ENCODE measurements around the gene DPP6. TPM values are rescaled to one million over a fixed set of nuclear protein-coding genes. Genes with fewer than 3 reads are reported as not detected.

Gene DPP6
- total RNA-seq, 2 experiments from 2014 or later = not detected

- Mint-ChIP-seq H3K9me3 (no peaks in the 10 kb centered on the region), H3K27ac (no peak overlapping the region), H3K4me1 (ENCODE audit: low read depth) (no peaks in the 10 kb centered on the region), H3K4me3 (no peak overlapping the region), H3K27me3 (peaks cover 5% of the 10 kb centered on the region), H3K36me3 (no peaks in the 10 kb centered on the region)
- DNase-seq = no peak
- intact Hi-C loops (cut with micrococcal nuclease) = no loop called here
- ChIA-PET CTCF (no interaction called here), POLR2A (no interaction called here)
Measured at GRCh38 chr7:154881026-154881425, 828.8 kb downstream of the DPP6 start.

GRCh38 chr7:154881526-154881925 lies 829.3 kb downstream of the DPP6 start:
- no peak overlapping the region for H3K4me3 Mint-ChIP-seq
- peaks cover under 1% of the 10 kb centered on the region for H3K27me3 Mint-ChIP-seq
- H3K27ac Mint-ChIP-seq = no peak overlapping the region
- no peak for DNase-seq
- ChIA-PET CTCF (no interaction called here), POLR2A (no interaction called here)
- intact Hi-C loops (cut with micrococcal nuclease) = no loop called here
- no peaks in the 10 kb centered on the region for H3K9me3 Mint-ChIP-seq
- H3K36me3 Mint-ChIP-seq = no peaks in the 10 kb centered on the region
- no peaks in the 10 kb centered on the region for H3K4me1 Mint-ChIP-seq (ENCODE audit: low read depth)

- no peaks in the 10 kb centered on the region for H3K27me3 Mint-ChIP-seq
- no peak overlapping the region for H3K27ac Mint-ChIP-seq
- ChIA-PET CTCF (no interaction called here), POLR2A (no interaction called here)
- no peaks in the 10 kb centered on the region for H3K9me3 Mint-ChIP-seq
- intact Hi-C loops (cut with micrococcal nuclease) = no loop called here
- no peaks in the 10 kb centered on the region for H3K4me1 Mint-ChIP-seq (ENCODE audit: low read depth)
- no peak overlapping the region for H3K4me3 Mint-ChIP-seq
- no peaks in the 10 kb centered on the region for H3K36me3 Mint-ChIP-seq
- no peak for DNase-seq
Measured at GRCh38 chr7:154882931-154883474, 830.8 kb downstream of the DPP6 start.

DNA sequence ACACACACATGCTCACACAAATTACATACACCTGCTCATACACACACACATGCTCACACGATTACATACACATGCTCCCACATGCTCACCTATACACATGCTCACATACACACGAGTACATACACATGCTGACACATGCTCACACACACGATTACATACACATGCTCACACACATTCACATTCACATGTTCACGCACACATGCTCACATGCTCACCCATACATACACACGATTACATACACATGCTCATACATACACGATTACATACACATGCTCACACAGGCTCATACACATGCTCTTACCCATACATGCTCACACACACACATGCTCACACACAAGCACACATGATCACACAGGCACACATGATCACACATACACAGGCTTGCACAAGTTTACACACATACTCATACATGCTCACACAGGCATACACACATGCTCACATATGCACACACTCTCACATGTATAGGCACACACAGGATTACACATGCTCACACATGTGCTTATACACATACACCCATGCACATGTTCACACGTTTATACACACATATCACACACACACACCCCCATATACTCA lies 832.2 kb downstream of the DPP6 start:
- peaks cover 2% of the 10 kb centered on the region for H3K9me3 Mint-ChIP-seq
- H3K27me3 Mint-ChIP-seq = no peaks in the 10 kb centered on the region
- H3K27ac Mint-ChIP-seq = no peak overlapping the region
- ChIA-PET POLR2A (no interaction called here), CTCF (no interaction called here)
- DNase-seq = no peak
- intact Hi-C loops (cut with micrococcal nuclease) = no loop called here
- H3K4me3 Mint-ChIP-seq = no peak overlapping the region
- H3K4me1 Mint-ChIP-seq (ENCODE audit: low read depth) = no peaks in the 10 kb centered on the region
- H3K36me3 Mint-ChIP-seq = no peaks in the 10 kb centered on the region

GRCh38 chr7:154886591-154886990 lies 834.4 kb downstream of the DPP6 start:
- intact Hi-C loops (cut with micrococcal nuclease) = no loop called here
- ChIA-PET CTCF (no interaction called here), POLR2A (no interaction called here)
- DNase-seq = no peak
- Mint-ChIP-seq H3K36me3 (no peaks in the 10 kb centered on the region), H3K4me3 (no peak overlapping the region), H3K27ac (no peak overlapping the region), H3K9me3 (peaks cover 2% of the 10 kb centered on the region), H3K4me1 (ENCODE audit: low read depth) (no peaks in the 10 kb centered on the region), H3K27me3 (no peaks in the 10 kb centered on the region)

DNA sequence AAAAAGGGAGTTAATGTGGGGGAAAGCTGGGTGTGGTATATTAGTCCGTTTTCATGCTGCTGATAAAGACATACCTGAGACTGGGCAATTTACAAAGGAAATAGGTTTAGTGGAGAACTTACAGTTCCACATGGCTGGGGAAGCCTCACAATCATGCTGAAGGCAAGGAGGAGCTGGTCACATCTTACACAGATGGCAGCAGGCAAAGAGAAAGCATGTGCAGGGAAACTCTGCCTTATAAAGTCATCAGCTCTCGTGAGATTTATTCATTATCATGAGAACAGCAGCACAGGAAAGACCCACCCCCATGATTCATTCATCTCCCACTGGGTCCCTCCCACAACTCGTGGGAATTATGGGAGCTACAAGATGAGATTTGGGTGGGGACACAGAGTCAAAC lies 836.5 kb downstream of the DPP6 start:
- DNase-seq = no peak
- Mint-ChIP-seq H3K4me3 (no peak overlapping the region), H3K27me3 (no peaks in the 10 kb centered on the region), H3K4me1 (ENCODE audit: low read depth) (no peaks in the 10 kb centered on the region), H3K36me3 (no peaks in the 10 kb centered on the region), H3K27ac (no peak overlapping the region), H3K9me3 (peaks cover 2% of the 10 kb centered on the region)
- ChIA-PET CTCF (interaction anchor here (0.8 kb wide), 1 partner anchor 24 kb away, joined by 3 read pairs; no protein-coding TSS in a partner anchor), POLR2A (no interaction called here)
- intact Hi-C loops (cut with micrococcal nuclease) = no loop called here

GRCh38 chr7:154892459-154892858 lies 840.3 kb downstream of the DPP6 start:
- Mint-ChIP-seq H3K36me3 (no peaks in the 10 kb centered on the region), H3K9me3 (peaks cover 2% of the 10 kb centered on the region), H3K4me1 (ENCODE audit: low read depth) (no peaks in the 10 kb centered on the region), H3K27me3 (no peaks in the 10 kb centered on the region), H3K27ac (no peak overlapping the region), H3K4me3 (no peak overlapping the region)
- CTCF ChIA-PET = no interaction called here
- DNase-seq = no peak
- POLR2A ChIA-PET = no interaction called here
- intact Hi-C loops (cut with micrococcal nuclease) = no loop called here

GRCh38 chr7:154896076-154896475 lies 843.9 kb downstream of the DPP6 start:
- H3K36me3 Mint-ChIP-seq = no peaks in the 10 kb centered on the region
- H3K4me3 Mint-ChIP-seq = no peak overlapping the region
- DNase-seq = no peak
- H3K4me1 Mint-ChIP-seq (ENCODE audit: low read depth) = no peaks in the 10 kb centered on the region
- ChIA-PET CTCF (interaction anchor here (1.9 kb wide), 1 partner anchor 17 kb away, joined by 6 read pairs; no protein-coding TSS in a partner anchor), POLR2A (no interaction called here)
- H3K27me3 Mint-ChIP-seq = no peaks in the 10 kb centered on the region
- no peak overlapping the region for H3K27ac Mint-ChIP-seq
- no peaks in the 10 kb centered on the region for H3K9me3 Mint-ChIP-seq
- intact Hi-C loops (cut with micrococcal nuclease) = no loop called here

GRCh38 chr7:154898973-154899855 lies 847.0 kb downstream of the DPP6 start:
- intact Hi-C loops (cut with micrococcal nuclease) = no loop called here
- ChIA-PET POLR2A (no interaction called here), CTCF (interaction anchor here (1.8 to 2.2 kb wide), 2 partner anchors 14 kb away, joined by 6 to 9 read pairs; no protein-coding TSS in a partner anchor)
- Mint-ChIP-seq H3K27ac (no peak overlapping the region), H3K9me3 (no peaks in the 10 kb centered on the region), H3K4me1 (ENCODE audit: low read depth) (no peaks in the 10 kb centered on the region), H3K27me3 (no peaks in the 10 kb centered on the region), H3K4me3 (no peak overlapping the region), H3K36me3 (no peaks in the 10 kb centered on the region)
- DNase-seq = no peak

DNA sequence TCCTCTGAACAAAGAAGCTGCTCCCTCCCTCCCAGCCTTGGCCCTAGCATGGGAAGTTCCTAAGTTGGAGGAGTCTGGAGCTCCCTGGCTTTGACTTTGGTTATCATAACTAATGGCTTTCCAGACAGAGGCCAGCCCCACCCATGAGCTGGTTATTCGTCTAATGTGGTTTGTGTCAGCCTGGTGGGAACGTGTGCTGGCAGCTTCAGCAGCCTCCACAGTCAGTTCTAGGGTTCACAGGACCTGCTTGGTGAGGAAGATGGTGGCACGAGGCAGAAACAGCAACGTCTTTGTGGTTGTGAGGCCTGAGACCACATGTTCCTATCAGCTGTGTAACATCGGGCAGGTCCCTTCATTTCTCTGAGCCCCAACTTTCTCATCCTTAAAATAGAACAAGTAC lies 847.7 kb downstream of the DPP6 start:
- ChIA-PET CTCF (interaction anchor here (1.8 kb wide), 1 partner anchor 14 kb away, joined by 6 read pairs; no protein-coding TSS in a partner anchor), POLR2A (no interaction called here)
- DNase-seq = no peak
- H3K36me3 Mint-ChIP-seq = no peaks in the 10 kb centered on the region
- H3K9me3 Mint-ChIP-seq = no peaks in the 10 kb centered on the region
- H3K27ac Mint-ChIP-seq = no peak overlapping the region
- H3K4me1 Mint-ChIP-seq (ENCODE audit: low read depth) = no peaks in the 10 kb centered on the region
- intact Hi-C loops (cut with micrococcal nuclease) = no loop called here
- H3K4me3 Mint-ChIP-seq = no peak overlapping the region
- peaks cover 2% of the 10 kb centered on the region for H3K27me3 Mint-ChIP-seq

DNA sequence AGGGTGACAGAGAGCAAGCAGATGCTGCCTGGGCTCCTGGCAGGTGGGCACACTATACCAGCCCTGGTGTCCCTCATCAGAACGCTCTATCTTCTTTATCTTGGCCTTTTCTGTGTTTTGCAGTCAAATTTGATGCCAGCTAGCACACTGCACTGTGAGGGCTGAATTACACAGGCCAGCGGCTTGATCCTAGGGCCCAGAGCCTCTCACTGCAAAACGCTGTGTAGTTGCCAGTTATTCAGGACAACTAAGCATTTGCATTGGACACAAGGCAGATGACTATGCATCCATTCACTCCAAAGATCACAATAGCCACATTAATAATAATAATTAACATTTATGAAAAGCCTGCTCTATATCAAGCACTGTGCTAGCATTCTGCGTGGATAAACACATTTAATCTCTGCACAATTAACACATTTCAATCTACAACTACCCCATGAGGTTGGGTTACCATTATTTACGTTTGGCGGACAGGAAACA lies 850.4 kb downstream of the DPP6 start:
- Mint-ChIP-seq H3K27me3 (peaks cover 2% of the 10 kb centered on the region), H3K4me1 (ENCODE audit: low read depth) (no peaks in the 10 kb centered on the region), H3K4me3 (no peak overlapping the region), H3K36me3 (no peaks in the 10 kb centered on the region), H3K9me3 (no peaks in the 10 kb centered on the region), H3K27ac (no peak overlapping the region)
- intact Hi-C loops (cut with micrococcal nuclease) = no loop called here
- POLR2A ChIA-PET = no interaction called here
- CTCF ChIA-PET = no interaction called here
- DNase-seq = no peak

DNA sequence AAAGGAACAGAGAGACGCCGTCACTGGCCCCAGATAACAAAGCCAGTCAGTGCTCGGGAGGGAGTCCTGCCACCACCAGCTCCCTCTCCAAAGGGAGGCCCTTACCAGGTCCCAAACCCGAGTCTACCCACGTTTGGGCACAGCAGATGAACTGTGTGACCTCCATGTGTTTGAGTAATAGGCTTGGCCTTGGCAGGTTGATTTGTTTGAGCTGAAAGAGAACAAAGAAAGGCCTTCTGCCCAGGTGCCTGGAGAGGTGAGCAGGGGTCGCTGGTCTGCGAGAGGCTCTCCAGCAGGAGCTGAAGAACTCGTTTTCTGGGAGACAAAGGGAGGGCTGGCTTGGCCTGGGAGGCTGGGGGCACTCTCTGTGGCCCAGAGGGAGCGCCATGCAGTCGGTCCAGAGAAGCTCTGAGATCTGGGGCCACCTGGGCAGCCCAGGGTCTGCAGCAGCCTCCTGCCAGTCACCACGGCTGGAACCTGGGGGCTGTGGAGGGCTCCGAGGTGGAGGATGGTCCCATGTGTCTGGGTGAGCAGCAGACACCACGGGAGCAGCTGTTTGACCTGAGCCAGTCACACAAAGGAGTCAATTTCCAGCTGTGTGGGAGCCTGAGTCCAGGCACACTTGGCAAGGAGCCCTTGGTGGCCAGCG lies 851.0 kb downstream of the DPP6 start:
- H3K4me3 Mint-ChIP-seq = no peak overlapping the region
- H3K27ac Mint-ChIP-seq = no peak overlapping the region
- intact Hi-C loops (cut with micrococcal nuclease) = no loop called here
- peaks cover 5% of the 10 kb centered on the region for H3K27me3 Mint-ChIP-seq
- H3K4me1 Mint-ChIP-seq (ENCODE audit: low read depth) = no peaks in the 10 kb centered on the region
- H3K9me3 Mint-ChIP-seq = no peaks in the 10 kb centered on the region
- ChIA-PET POLR2A (no interaction called here), CTCF (no interaction called here)
- no peaks in the 10 kb centered on the region for H3K36me3 Mint-ChIP-seq
- DNase-seq = no peak
